Measurements from ENCODE around the gene MORF4L1.
"Not testable (repeated sequence)": the region's sequence is repeated elsewhere in the genome, so short reads cannot be mapped to it uniquely, and the experiment has no call there.

Gene MORF4L1

GRCh38 chr15:78927077-78927790, 54.5 kb downstream of the MORF4L1 start:
- no peak for DNase-seq

GRCh38 chr15:78928176-78928575, 55.5 kb downstream of the MORF4L1 start:
- DNase-seq = not testable (repeated sequence)

GRCh38 chr15:78928616-78929093, 56.0 kb downstream of the MORF4L1 start:
- DNase-seq = no peak

GRCh38 chr15:78929536-78930264, 57.0 kb downstream of the MORF4L1 start:
- no peak for DNase-seq

GRCh38 chr15:78930577-78931388, 58.1 kb downstream of the MORF4L1 start:
- DNase-seq = no peak

GRCh38 chr15:78931439-78932257, 59.0 kb downstream of the MORF4L1 start:
- no peak for DNase-seq

- no peak for DNase-seq
Measured at GRCh38 chr15:78932258-78932808, 59.6 kb downstream of the MORF4L1 start.

GRCh38 chr15:78933187-78933822, 60.6 kb downstream of the MORF4L1 start:
- DNase-seq = no peak

- DNase-seq = peak; percentile 59
Measured at GRCh38 chr15:78933823-78934654, 61.3 kb downstream of the MORF4L1 start.

- no peak for DNase-seq
Measured at GRCh38 chr15:78934655-78935023, 61.9 kb downstream of the MORF4L1 start.

- DNase-seq = no peak
Measured at GRCh38 chr15:78937132-78937739, 64.5 kb downstream of the MORF4L1 start.

GRCh38 chr15:78938658-78939488, 66.2 kb downstream of the MORF4L1 start:
- peak; percentile 23 for DNase-seq

GRCh38 chr15:78942741-78943140, 70.1 kb downstream of the MORF4L1 start:
- no peak for DNase-seq

GRCh38 chr15:78943692-78944091, 71.0 kb downstream of the MORF4L1 start:
- DNase-seq = peak; percentile 30

GRCh38 chr15:78944202-78944625, 71.5 kb downstream of the MORF4L1 start:
- peak; percentile 13 for DNase-seq

GRCh38 chr15:78944669-78945407, 72.1 kb downstream of the MORF4L1 start, which contains the start of gene CTSH:
Gene CTSH, minus strand, starts transcription at chr15:78945046. Its CDS starts 65 bp downstream, at chr15:78944981.
- DNase-seq = peak; percentile 81

GRCh38 chr15:78946493-78946892, 73.8 kb downstream of the MORF4L1 start:
- no peak for DNase-seq

GRCh38 chr15:78947506-78947905, 74.8 kb downstream of the MORF4L1 start:
- DNase-seq = no peak
